ENCODE data around the gene C1orf146.
"Not testable (repeated sequence)": the region's sequence is repeated elsewhere in the genome, so short reads cannot be mapped to it uniquely, and the experiment has no call there.

Gene C1orf146, protein sequence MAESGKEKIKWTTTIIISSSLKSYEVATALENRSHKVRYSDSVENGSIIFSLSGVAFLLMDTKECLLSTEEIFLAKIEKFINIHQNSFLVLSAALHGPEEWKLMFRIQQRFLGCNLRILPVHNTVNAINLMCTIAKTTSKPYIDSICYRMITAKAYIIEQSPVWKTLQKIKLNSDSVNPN

GRCh38 chr1:92217721-92218120 is at the start of gene C1orf146:
TSS of gene C1orf146 (plus strand) at chr1:92217915. CDS start at chr1:92231421, 13,506 bp downstream.
- no peak for FAIRE-seq

- no peak for FAIRE-seq
These were observed 49.1 kb upstream of the C1orf146 start for GRCh38 chr1:92168657-92169056.

DNA sequence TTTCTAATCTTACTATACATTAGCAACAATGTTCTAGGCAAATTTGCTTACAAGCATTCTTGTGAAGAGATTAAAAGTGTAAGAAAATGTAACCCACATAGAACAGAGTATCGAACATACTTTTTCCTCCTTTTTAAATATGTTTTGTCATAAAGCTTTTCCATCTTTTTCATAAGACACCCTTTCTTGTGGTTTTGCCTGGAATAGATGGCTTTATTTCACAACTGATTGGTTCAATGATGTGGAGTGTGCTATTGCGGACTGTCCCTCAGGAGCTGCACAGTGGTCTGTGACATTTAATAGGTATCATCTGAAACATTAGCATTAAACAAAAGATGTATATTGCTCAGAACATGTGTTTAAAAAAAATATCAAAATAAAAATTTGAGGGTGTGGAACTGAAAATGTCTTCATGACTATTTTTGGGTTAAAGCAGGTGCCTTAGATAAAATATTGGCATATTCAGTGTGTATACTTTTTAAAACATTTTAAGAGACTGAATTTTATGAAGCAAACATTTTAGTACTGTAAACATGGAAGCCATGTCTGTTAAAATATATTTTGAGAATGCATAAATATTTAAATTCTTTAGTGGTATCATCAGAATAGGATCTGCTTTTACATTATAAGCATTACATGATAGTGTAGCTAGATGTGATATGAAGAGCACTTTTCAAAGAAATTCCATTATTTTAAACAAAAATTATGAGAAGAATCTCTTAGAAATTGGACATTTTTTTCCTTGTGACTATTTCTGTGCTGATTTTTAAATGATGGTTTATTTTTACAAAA is 48.3 kb upstream of the C1orf146 start:
- no peak for FAIRE-seq

DNA sequence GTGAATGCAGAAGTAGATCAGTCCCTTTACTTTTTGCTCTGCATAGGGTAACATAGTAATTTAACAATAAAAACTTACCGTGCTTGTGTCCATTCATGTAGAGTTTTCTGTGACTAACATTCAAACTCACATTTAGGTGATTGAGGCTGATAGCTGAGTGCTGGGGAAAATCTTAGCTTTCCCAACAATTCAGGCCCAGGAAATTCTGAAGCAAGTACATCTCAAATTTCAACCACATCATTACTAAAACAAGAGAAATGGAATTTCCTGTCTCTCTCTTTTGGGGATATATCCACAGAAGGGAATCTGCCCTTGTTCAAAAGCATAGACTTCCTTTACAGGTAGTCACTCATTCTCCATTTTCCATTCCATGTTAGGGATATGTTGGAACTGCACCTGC is 33.1 kb upstream of the C1orf146 start:
- no peak for FAIRE-seq

DNA sequence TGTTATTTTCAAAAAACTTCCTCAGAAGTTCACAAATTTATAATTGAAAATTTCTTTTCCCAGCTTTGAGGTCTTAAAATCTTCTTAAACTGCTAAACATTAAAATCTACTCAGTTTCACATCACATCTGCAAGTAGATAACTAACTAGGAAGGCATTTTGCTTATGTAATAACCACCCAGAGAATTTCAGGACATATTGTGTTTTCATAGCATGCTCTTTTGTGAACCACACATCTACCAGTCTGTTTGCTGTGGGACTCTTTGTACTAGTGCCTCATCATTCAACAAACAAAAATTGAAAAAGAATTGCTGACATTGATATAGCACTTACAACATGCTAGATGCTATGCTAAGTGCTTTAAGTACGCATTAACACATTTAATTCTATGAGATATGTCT is 31.6 kb upstream of the C1orf146 start:
- FAIRE-seq: no peak

- no peak for FAIRE-seq
These were observed 29.1 kb upstream of the C1orf146 start for GRCh38 chr1:92188436-92189255.

DNA sequence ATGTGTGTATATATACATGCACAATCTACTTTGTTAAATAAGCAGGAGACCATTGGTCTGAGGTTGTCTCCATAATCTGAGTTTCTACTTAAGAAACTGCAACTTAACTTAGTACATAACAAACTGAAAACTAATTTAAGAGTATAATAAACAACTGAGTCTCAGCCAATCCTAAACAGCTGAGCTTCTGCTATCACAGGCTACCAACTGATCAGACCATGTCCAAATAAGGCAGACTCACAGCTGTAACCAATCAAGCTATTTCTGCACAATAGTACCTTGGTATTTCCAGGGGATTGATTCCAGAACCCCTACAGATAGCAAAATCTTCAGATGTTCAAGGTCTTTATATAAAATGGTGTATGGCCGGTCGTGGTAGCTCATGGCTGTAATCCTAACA is 26.0 kb upstream of the C1orf146 start:
- no peak for FAIRE-seq

- FAIRE-seq: no peak
These were observed 25.5 kb upstream of the C1orf146 start for GRCh38 chr1:92192246-92192645.

GRCh38 chr1:92194511-92194910 is 23.2 kb upstream of the C1orf146 start:
- FAIRE-seq: no peak

DNA sequence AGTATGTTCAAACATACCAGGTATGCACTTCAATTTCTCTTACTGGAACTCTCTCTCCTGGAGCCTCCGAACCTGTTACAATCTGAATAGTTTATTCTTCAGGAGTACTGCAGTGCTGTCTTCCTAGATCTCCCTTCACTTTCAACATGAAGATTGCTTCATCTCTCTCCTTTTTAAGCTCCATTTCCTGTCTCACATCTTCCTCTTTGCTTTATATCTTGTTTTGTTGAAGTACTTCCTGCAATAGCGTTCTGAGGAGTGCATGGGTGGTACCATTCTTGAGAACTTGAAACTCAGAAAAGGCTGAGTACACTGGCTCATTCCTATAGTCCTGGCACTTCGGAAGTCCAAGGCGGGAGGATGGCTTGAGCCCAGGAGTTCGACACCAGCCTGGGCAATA is 15.7 kb upstream of the C1orf146 start:
- FAIRE-seq: no peak

- no peak for FAIRE-seq
These were observed 14.6 kb upstream of the C1orf146 start for GRCh38 chr1:92203105-92203504.

- no peak for FAIRE-seq
These were observed 7.0 kb upstream of the C1orf146 start for GRCh38 chr1:92210701-92211100.

- FAIRE-seq: no peak
These were observed 6.5 kb upstream of the C1orf146 start for GRCh38 chr1:92211166-92211565.

GRCh38 chr1:92218559-92218958 is 844 bp downstream of the C1orf146 start:
- no peak for FAIRE-seq

- FAIRE-seq: no peak
These were observed 1.3 kb downstream of the C1orf146 start for GRCh38 chr1:92219028-92219427.

DNA sequence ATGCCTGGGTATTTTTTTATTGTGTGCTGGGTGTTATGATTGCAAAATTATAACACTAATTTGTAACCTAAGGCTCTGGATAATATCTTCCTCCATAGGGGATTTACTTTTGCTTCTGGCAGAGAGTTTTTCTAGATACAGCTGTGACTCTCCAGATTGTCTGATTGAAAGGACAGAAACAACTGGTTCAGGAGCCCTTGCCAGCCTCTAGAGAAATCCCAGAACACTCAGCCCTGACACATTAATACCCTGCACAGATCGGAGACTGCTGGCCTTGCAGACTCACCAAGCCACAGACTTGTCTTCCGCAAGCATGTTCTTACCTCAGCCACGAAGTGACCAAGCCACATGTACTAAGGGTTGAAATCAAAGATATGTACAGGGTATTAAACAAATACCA is 10.7 kb downstream of the C1orf146 start:
- no peak for FAIRE-seq

GRCh38 chr1:92230736-92231135 is 13.0 kb downstream of the C1orf146 start:
- FAIRE-seq: no peak

DNA sequence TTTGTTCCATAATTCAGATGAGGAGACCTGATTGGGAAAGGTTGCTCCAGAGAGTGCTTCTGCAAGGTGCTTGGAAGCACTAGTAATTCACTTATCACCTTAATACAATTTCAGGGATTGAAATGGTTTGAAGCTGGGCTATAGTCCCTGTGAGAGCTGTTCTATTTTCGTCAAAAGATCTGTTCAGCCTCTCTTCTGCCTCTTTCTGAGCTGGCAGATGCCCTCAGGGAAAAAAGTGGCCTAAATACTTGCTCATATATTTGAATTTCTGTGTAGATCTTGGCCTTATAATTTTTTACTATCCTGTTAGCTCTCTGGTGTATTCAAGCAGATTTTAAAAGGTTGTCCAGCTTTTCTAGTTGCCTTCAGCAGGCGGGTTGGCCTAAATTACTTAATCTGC is 22.3 kb downstream of the C1orf146 start:
- no peak for FAIRE-seq

- FAIRE-seq: no peak
These were observed 26.7 kb downstream of the C1orf146 start for GRCh38 chr1:92244376-92244775.

GRCh38 chr1:92254714-92255113 is 37.0 kb downstream of the C1orf146 start:
- FAIRE-seq: not testable (repeated sequence)

DNA sequence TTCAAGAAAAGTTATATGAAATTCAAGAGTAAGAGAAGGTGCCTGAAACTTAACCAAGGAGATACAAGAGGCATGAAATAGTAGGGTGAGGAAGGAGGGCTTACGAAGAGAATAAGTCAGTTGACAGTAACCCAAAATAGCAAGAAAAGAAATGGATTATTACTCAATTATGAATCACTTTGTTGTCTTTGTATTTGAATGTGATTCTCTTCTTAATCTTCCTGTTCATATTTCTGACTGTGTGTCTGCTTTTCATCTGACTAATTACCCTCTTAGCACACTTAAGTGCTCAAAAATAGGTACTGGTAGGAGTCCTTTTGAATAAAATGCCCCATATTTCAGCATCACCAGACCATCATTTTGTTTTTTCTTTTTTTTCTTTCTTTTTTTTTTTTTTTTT is 41.6 kb downstream of the C1orf146 start:
- FAIRE-seq: no peak

- no peak for FAIRE-seq
These were observed 44.8 kb downstream of the C1orf146 start for GRCh38 chr1:92262516-92262915.

DNA sequence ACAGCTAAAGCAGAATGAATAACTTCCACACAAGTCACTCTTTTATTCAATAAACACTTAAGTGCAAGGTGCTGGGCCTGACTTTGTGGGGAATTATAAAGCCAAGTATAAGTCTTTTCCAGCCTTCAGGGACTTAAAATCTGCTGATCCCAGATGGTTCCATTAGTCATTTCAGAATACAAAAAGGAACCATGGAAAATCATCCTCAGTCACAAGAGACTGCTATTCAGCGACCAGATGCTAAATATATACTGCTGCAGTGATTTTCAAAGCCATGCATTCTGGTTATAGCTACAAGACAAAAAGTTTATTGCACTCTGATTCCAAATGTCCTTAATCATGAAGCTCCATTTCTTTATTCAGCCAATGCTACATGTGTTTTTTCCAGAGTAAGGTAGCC is 55.3 kb downstream of the C1orf146 start:
- no peak for FAIRE-seq

- no peak for FAIRE-seq
These were observed 57.2 kb downstream of the C1orf146 start for GRCh38 chr1:92274939-92275338.
